Activated CD4-positive, alpha-beta T cell treated with anti-CD3 and anti-CD28 coated beads, Interleukin-2, amount 10 ng/mL, durations not matched to agents 7 days and 5 days (primary cell): ENCODE results near the gene ZMIZ1. TPM values are rescaled to one million over a fixed set of nuclear protein-coding genes. Genes with fewer than 3 reads are reported as not detected.

Experiments used
- CTCF ChIA-PET: fragments of 350-600 bp; sonication (Branson Sonifier 250); formaldehyde crosslinking; loops from one replicate; lab custom pipeline; 2021; ENCODE audit warnings: antibody characterized with exemption; lab: Charles Lee
- POLR2A ChIA-PET: fragments of 350-600 bp; sonication (Branson Sonifier 250); formaldehyde crosslinking; loops from one replicate; lab custom pipeline; 2021; ENCODE audit warnings: antibody characterized with exemption; lab: Charles Lee
- DNase-seq: peaks from one replicate; pipeline ENCODE4 v3.0.0-alpha.2; 2020
- H3K27ac Mint-ChIP-seq: one replicate; pipeline ENCODE4 v1.8.0; 2021; ENCODE audit warnings: mild to moderate bottlenecking, moderate library complexity, mixed read lengths
- H3K27me3 Mint-ChIP-seq: one replicate; pipeline ENCODE4 v1.8.0; 2021; ENCODE audit warnings: mixed read lengths
- H3K36me3 Mint-ChIP-seq: one replicate; pipeline ENCODE4 v1.8.0; 2021; ENCODE audit warnings: low read depth, mixed read lengths
- H3K4me1 Mint-ChIP-seq: one replicate; pipeline ENCODE4 v1.8.0; 2021; ENCODE audit warnings: mixed read lengths
- H3K4me3 Mint-ChIP-seq: one replicate; pipeline ENCODE4 v1.8.0; 2021; ENCODE audit warnings: mild to moderate bottlenecking, moderate library complexity, mixed read lengths
- H3K9me3 Mint-ChIP-seq: one replicate; pipeline ENCODE4 v1.8.0; 2021; ENCODE audit warnings: mixed read lengths
- total RNA-seq, 2 experiments: library from RNA; stranded (reverse); gene quantifications; one replicate each; pipeline ENCODE4 v1.2.3, GENCODE V29; 2021

Gene ZMIZ1
- total RNA-seq, 2 experiments from 2014 or later = 27.8 to 31.5 TPM

DNA sequence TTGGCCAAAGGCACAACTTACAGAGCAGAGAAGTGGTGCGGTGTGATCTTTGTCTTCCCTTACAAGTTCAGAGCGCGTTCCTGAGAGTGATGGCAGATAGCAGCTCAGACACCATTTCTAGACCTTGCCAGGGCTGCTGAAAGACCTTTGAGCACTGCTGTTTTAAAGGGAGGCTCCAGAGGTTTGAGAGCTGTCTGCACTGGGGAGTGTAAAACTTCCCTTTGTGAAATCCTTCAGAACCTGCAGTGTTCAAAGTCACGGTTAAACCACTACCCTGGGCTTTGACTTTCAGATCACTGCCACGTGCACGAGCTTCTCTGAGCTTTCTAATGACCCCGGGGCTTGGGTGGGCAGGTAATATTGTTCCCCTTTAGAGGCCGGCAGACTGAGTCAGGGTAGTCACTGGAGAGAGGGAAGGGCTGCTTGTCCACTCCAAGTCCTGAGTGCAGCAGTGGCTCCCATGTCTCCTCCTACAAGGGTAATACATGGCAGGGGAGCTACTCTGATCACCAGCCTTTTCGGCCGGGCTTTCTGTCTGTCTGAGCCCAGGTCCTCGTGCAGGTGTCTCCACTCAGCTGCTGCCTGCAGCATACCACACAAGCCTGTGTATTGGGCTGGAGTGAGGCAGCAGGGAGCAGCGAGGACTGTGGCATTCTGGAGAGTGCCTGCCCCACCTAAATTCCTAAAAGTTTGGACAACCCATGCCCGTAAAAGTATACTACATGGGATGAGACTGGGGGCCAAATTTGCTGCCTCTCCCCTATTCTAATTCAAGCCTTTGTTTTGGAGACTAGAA lies 63.3 kb downstream of the ZMIZ1 start:
- CTCF ChIA-PET = interaction anchor here (0.5 to 3.0 kb wide), 6 partner anchors 9 to 283 kb away, joined by 3 to 15 read pairs (median 3); no protein-coding TSS in a partner anchor
- H3K9me3 Mint-ChIP-seq = no peaks in the 10 kb centered on the region
- H3K4me3 Mint-ChIP-seq = no peak overlapping the region
- POLR2A ChIA-PET = no interaction called here
- H3K27me3 Mint-ChIP-seq = no peaks in the 10 kb centered on the region
- H3K27ac Mint-ChIP-seq = no peak overlapping the region
- no peak for DNase-seq
- H3K36me3 Mint-ChIP-seq = peaks cover 2% of the 10 kb centered on the region
- peaks cover 17% of the 10 kb centered on the region for H3K4me1 Mint-ChIP-seq

DNA sequence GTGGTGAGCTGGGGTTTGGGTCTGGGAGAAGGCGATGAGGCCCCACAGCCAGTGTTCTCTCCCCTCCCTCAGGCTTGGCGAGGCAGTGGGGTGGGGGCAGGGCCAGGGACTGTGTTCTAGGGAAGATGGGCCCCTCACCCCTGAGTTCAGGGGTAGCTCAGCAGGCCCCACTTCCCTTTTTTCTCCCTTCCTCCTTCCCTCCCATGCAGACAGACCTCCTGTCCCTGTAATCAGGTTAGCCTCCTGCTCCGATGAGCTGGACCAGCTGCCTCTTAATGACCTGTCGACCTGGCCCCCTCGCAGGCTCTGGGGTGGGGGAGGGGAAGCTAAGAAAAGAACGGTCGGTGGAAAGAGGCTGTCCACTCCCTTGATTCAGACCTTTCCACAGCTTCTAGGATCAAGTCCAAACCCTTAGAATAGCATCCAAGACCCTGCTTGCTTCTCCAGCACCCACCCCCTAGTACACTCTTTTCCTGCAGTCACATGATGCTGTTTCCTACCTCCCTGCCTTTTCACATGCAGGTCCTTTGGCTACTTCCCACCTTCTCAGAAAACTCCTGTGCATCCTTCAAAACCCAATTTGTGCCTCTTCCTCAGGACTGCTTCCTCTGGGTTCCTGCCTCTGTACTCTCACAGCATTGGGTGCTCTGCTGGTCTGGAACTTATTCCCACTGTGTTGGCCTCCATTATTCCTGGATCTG lies 64.1 kb downstream of the ZMIZ1 start:
- ChIA-PET CTCF (interaction anchor here (1.3 to 3.0 kb wide), 3 partner anchors 9 to 39 kb away, joined by 3 to 15 read pairs (median 4); no protein-coding TSS in a partner anchor), POLR2A (no interaction called here)
- Mint-ChIP-seq H3K27ac (peak overlapping the region; percentile 34), H3K4me1 (peaks cover 25% of the 10 kb centered on the region), H3K4me3 (no peak overlapping the region), H3K9me3 (no peaks in the 10 kb centered on the region), H3K36me3 (peaks cover 2% of the 10 kb centered on the region), H3K27me3 (no peaks in the 10 kb centered on the region)
- DNase-seq = no peak

DNA sequence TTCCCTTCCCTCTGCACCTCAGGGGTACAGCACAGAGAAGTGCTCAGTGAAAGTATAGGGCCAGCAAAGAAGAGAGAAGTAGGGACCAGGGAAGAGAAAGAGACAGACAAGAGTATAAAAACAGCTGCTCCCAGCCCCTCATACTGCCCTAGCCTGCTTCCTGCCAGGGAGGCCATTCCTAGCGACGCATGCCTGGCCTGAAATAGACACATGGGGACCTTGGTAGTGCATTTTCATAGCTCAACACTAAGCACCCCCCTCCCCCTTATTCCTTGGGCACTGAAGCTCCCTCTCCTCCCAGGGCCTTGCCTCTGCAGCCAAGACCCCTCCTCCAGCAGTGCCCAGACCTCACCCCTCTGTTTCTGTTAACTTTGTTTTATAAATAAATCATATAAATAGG lies 64.7 kb downstream of the ZMIZ1 start:
- POLR2A ChIA-PET = no interaction called here
- Mint-ChIP-seq H3K27ac (no peak overlapping the region), H3K9me3 (no peaks in the 10 kb centered on the region), H3K36me3 (peaks cover 2% of the 10 kb centered on the region), H3K27me3 (no peaks in the 10 kb centered on the region), H3K4me1 (peaks cover 31% of the 10 kb centered on the region), H3K4me3 (no peak overlapping the region)
- DNase-seq = no peak
- CTCF ChIA-PET = interaction anchor here (3.0 kb wide), 1 partner anchor 10 kb away, joined by 15 read pairs; no protein-coding TSS in a partner anchor

DNA sequence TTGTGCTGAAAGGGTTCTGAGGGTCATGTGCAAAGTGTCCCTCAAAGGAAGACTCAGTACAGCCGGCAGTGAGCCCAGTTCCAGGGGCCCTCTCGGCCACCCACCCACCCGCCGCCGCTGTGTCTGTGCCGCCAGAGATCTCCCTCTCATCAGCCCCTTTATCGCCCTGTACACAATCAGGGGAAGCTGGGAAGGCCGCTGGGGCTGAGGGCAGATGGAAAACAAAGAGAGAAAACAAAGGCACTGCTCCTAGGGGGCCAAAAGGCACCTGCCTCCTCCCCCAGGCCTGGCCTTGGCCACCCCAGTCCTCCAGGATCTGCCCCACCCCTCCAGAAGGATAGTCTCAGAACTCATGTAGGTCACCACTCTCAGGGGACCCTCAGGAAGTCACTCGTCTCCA lies 67.0 kb downstream of the ZMIZ1 start:
- peaks cover 39% of the 10 kb centered on the region for H3K4me1 Mint-ChIP-seq
- no peaks in the 10 kb centered on the region for H3K9me3 Mint-ChIP-seq
- CTCF ChIA-PET = interaction anchor here (2.0 kb wide), 1 partner anchor 12 kb away, joined by 4 read pairs; no protein-coding TSS in a partner anchor
- H3K4me3 Mint-ChIP-seq = no peak overlapping the region
- no peak for DNase-seq
- POLR2A ChIA-PET = no interaction called here
- H3K27me3 Mint-ChIP-seq = no peaks in the 10 kb centered on the region
- H3K27ac Mint-ChIP-seq = peak overlapping the region; percentile 90
- peaks cover 6% of the 10 kb centered on the region for H3K36me3 Mint-ChIP-seq

DNA sequence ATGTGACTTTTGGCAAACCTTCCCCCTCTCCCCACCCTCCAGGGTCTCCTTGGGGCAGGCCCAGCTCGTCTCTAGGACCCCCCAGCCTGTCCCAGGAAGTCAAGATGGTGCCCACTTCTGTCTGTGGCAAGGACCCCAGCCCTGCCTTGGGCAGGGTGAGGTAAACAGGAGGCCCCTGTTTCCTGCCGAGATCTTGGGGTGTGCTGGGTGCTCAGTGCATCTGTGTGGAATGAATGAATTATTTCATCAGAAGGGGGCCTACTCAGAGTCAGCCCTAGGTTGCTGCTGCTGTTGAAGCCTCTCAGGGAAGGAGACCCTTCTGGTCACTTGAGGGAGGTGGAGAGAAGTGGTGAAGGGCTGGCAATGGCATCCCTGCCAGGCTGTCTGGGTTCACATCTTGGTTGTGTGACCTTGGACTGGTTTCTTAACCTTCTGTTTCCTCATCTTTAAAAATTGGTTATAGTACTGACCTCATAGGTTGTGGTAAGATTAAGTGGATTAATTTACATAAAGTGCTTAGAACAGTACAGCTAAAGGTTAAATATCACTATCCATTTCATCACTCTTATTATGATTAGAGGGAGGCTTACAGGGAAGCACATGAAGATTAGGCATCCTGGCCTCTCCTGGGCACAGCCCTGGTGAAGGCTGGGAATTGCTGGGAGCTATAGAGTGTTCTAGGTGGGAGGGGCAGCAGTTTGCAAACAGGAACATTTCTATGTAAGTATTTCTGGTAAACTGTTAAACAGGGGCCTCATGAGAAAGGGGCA lies 67.7 kb downstream of the ZMIZ1 start:
- ChIA-PET POLR2A (no interaction called here), CTCF (interaction anchor here (1.4 to 2.0 kb wide), 3 partner anchors 12 to 33 kb away, joined by 3 to 4 read pairs (median 3); no protein-coding TSS in a partner anchor)
- peak overlapping the region; percentile 45 for H3K4me3 Mint-ChIP-seq
- no peak for DNase-seq
- H3K4me1 Mint-ChIP-seq = peaks cover 39% of the 10 kb centered on the region
- H3K27me3 Mint-ChIP-seq = no peaks in the 10 kb centered on the region
- peaks cover 6% of the 10 kb centered on the region for H3K36me3 Mint-ChIP-seq
- H3K9me3 Mint-ChIP-seq = no peaks in the 10 kb centered on the region
- peak overlapping the region; percentile 90 for H3K27ac Mint-ChIP-seq

DNA sequence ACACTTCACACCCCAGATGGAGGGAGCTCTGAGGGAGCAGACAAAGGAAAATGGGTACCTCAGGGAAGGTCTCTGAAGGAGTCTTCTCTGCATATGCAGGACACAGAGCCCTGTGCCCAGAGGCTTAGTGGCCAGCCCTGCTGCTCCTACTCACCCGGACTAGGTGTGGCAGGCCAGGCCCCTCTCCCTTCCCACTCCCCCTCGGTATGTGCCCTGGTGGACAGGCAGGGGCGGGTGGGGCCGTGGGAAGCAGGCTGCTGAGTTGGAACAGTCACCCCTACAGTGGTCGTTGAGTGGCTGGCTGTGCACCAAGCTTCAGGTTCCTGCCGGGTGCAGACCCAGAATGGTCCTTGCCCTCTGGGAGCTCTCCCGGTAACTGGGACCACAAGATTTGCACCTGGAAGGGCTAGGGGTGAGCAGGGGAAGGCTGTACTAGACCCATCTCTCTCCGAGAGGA lies 68.6 kb downstream of the ZMIZ1 start:
- ChIA-PET POLR2A (no interaction called here), CTCF (interaction anchor here (0.5 to 2.0 kb wide), 6 partner anchors 12 to 1018 kb away, joined by 3 to 4 read pairs (median 4); no protein-coding TSS in a partner anchor)
- Mint-ChIP-seq H3K4me3 (peak overlapping the region; percentile 64), H3K27ac (peak overlapping the region; percentile 90), H3K9me3 (no peaks in the 10 kb centered on the region), H3K27me3 (no peaks in the 10 kb centered on the region), H3K4me1 (peaks cover 42% of the 10 kb centered on the region), H3K36me3 (peaks cover 6% of the 10 kb centered on the region)
- no peak for DNase-seq

DNA sequence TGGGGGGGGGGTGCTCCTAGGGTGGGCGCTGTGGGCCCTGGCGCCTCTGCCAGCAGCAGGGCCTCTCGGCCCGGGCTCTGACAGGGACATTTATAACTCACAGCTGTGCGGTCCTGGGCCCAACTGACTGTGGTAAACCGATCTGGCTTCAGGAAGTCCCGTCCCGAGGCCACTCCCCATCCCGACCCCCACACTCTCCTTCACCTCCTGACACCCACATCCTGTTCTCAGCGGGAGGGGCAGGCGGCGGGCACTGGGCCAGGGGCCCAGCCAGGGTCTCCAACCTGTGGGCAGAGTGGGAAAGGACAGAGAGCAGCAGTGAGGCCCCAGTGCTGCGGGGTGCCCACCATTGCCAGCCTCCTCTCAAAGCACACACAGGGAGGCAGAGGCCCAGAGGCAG lies 69.1 kb downstream of the ZMIZ1 start:
- peak overlapping the region; percentile 90 for H3K27ac Mint-ChIP-seq
- ChIA-PET CTCF (interaction anchor here (0.5 to 1.5 kb wide), 2 partner anchors 35 to 179 kb away, joined by 3 to 4 read pairs; no protein-coding TSS in a partner anchor), POLR2A (no interaction called here)
- peaks cover 6% of the 10 kb centered on the region for H3K36me3 Mint-ChIP-seq
- DNase-seq = peak; percentile 61
- H3K27me3 Mint-ChIP-seq = no peaks in the 10 kb centered on the region
- H3K4me1 Mint-ChIP-seq = peaks cover 45% of the 10 kb centered on the region
- peak overlapping the region; percentile 64 for H3K4me3 Mint-ChIP-seq
- no peaks in the 10 kb centered on the region for H3K9me3 Mint-ChIP-seq

DNA sequence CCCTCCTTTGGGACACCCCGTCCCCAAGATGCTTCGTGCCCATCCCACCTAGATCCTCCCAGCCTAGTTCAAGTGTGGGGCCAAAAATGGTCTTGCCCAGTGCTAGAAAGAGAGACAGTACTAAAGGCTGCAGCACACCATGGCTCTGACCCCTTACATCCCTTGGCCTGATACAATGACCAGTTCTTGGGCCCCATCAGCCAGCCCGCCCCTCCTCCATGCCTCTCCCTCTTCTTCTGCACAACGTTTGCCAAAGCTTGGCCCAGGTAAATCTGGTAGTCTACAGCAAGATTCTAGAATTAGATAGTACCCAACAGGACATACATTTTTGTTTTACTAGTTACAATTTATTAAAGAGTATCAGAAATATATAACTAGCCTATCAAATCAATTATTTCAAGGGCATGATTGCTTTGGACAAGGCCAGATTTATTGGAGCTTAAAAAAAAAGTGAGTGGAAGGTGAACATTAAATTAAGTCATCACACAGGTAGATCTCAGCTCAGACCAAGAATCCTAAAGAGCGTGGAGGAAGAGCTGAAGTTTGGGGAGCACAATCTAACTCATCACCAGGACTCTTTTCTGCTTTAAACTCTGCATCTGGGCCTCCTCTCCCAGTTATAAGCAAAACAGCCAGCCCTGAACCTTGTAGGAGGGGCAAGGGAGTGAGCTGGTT lies 69.8 kb downstream of the ZMIZ1 start:
- no peaks in the 10 kb centered on the region for H3K27me3 Mint-ChIP-seq
- CTCF ChIA-PET = interaction anchor here (0.7 to 1.1 kb wide), 3 partner anchors 8 to 17 kb away, joined by 3 to 4 read pairs (median 3); no protein-coding TSS in a partner anchor
- peaks cover 51% of the 10 kb centered on the region for H3K4me1 Mint-ChIP-seq
- POLR2A ChIA-PET = interaction anchor here (0.6 to 0.7 kb wide), 2 partner anchors 47 to 837 kb away, joined by 3 to 4 read pairs; no protein-coding TSS in a partner anchor
- H3K27ac Mint-ChIP-seq = peak overlapping the region; percentile 90
- DNase-seq = no peak
- no peak overlapping the region for H3K4me3 Mint-ChIP-seq
- H3K9me3 Mint-ChIP-seq = no peaks in the 10 kb centered on the region
- peaks cover 6% of the 10 kb centered on the region for H3K36me3 Mint-ChIP-seq

DNA sequence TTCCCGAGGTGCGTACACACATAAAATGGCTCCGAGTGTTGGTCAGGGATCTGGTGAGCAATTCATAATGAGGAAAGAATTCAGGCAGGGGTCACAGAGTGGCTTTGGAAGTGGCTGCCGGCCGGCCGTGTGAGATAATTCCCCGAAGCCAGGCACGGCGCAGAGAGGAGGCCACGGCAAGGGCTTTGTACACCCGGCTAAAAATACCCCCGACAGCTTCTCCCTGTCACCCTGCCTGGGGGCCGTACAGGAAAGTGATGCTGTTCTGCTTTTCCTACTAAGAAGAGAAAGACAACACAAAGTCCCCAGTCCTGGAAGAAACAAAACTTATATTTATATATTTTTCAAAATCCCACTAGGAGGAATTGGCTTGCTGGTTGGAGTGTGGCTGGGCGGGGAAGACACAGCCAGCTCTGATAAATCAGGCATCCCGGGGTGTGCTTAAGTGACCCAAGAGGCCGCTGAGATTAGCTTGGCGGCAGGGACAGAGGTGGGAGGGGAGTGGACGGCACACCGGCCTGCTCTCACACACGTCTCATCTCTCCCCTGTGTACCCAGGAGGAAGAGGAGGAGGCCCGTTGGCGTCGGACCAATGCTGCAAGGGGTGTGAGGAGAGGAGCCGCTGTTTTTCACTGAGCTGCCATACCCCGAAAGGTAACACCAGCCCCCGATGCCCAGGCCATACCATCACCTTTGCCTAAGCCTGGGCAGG lies 70.5 kb downstream of the ZMIZ1 start:
- ChIA-PET POLR2A (interaction anchor here (0.6 to 0.7 kb wide), 2 partner anchors 48 to 837 kb away, joined by 3 to 4 read pairs; no protein-coding TSS in a partner anchor), CTCF (interaction anchor here (0.7 to 1.1 kb wide), 3 partner anchors 9 to 17 kb away, joined by 3 to 4 read pairs (median 3); no protein-coding TSS in a partner anchor)
- no peak overlapping the region for H3K4me3 Mint-ChIP-seq
- no peak overlapping the region for H3K27ac Mint-ChIP-seq
- no peaks in the 10 kb centered on the region for H3K9me3 Mint-ChIP-seq
- H3K27me3 Mint-ChIP-seq = no peaks in the 10 kb centered on the region
- no peak for DNase-seq
- H3K36me3 Mint-ChIP-seq = peaks cover 6% of the 10 kb centered on the region
- H3K4me1 Mint-ChIP-seq = peaks cover 55% of the 10 kb centered on the region

DNA sequence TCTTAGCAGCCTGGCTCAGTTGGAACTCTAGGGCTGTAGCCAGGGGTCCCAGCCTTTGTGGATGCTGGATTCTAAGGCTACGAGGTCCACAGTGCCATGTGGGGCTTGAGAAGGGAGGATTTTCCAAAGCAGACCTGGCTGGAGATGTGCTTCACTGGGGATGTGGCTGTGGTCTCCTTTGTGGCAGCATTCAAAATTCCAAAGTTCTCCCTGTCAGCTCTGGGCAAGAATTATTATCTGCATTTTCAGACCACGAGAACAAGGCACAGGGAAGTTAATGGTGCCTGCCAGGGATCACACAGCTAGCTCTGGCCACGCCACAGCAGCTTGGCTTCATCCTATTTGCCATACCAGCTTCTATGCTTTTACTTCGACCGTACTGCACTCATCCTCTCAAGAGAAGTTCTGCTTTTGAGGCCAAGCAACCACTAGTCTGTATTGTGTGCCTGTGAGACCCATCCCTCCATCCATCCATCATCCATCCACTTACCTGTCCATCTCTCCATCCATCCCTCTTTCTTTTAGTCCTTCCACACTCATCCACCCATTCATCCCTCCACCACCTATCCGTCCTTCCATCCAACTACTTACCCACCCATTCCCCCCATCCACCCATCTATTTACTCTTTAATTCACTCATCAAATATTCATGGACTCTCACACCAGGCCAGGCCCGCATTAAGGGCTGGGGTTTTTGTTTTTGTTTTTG lies 71.5 kb downstream of the ZMIZ1 start:
- DNase-seq = no peak
- Mint-ChIP-seq H3K4me3 (no peak overlapping the region), H3K36me3 (peaks cover 10% of the 10 kb centered on the region), H3K27me3 (no peaks in the 10 kb centered on the region), H3K27ac (peak overlapping the region; percentile 37), H3K9me3 (no peaks in the 10 kb centered on the region), H3K4me1 (peaks cover 62% of the 10 kb centered on the region)
- ChIA-PET POLR2A (no interaction called here), CTCF (interaction anchor here (0.6 kb wide), 1 partner anchor 36 kb away, joined by 4 read pairs; no protein-coding TSS in a partner anchor)

DNA sequence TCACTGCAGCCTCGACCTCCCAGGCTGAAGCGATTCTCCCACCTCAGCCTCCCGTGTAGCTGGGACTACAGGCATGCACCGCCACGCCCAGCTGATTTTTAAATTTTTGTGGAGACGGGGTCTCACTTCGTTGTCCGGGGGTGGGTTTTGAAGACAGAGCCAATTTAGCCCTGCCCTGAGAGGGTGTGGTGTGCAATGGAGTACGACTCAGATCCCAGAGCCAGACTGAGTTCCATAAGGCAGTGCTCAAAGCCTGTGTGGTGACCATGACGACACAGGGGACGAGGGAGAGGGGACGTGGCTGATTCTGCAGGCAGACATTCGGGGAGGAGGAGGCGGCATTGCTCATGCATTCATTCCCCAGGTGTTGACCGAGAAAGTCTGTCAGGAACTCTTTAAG lies 72.1 kb downstream of the ZMIZ1 start:
- ChIA-PET CTCF (no interaction called here), POLR2A (no interaction called here)
- Mint-ChIP-seq H3K27me3 (no peaks in the 10 kb centered on the region), H3K27ac (peak overlapping the region; percentile 37), H3K4me3 (no peak overlapping the region), H3K36me3 (peaks cover 10% of the 10 kb centered on the region), H3K9me3 (no peaks in the 10 kb centered on the region), H3K4me1 (peaks cover 65% of the 10 kb centered on the region)
- DNase-seq = no peak
